Stimulated activated CD4-positive, alpha-beta T cell treated with anti-CD3 and anti-CD28 coated beads, Interleukin-1b, Interleukin-23, amount 100 ng/mL, for 4 hours (primary cell): Measurements from ENCODE around the gene TFF2.

Experiments used
- DNase-seq, 2 donors: peaks; one replicate each; pipeline ENCODE4 v3.0.0-alpha.2; 2020; ENCODE audit warnings: low read depth in 2 of 2

TFF2 gene, protein sequence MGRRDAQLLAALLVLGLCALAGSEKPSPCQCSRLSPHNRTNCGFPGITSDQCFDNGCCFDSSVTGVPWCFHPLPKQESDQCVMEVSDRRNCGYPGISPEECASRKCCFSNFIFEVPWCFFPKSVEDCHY

DNA sequence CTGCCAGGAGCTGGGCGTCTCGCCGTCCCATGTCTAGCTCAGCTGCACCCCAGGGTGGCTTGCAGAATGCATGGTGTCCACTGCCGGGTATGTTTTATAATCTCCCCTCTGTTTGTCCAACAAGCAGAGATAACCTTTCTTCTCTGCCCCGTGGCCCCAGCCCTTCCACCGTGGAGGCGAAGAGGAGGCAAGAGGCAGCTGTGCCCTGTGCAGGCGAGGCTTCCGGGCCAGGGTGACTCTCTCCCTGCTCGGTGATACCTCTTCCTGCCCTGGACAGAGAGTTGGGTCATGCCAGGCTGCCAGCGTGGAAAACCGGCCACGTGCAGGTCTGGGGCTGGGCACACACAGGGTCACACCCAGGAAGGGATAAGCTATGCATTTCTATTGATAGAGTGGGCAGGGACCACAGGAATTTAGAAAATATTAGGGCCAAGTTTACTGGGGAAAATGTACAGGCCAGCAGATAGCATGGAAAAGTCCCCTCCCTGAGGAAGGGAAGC lies at the start of gene TFF2:
TSS of gene TFF2 (minus strand) at position 68 of the 500 bp plus-strand sequence. CDS start at position 31, 37 bp downstream.
- no peak for DNase-seq

DNA sequence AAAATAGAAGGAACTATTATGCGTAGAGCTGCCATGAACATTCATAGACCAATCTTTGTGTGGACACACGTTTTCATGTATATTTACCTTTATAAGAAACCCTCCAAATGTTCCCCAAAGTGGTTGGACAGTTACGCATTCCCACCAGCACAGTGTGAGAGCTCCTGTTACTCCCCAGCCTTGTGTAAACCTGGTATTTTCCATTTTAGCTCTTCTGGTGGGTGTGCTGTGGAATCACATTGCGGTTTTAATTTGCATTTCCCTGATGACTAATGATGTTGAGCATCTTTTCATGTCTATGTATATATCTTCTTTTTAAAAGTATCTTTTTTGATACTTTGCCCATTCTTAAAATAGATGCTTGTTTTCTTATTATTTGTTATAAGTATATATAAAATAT lies 49.7 kb upstream of the TFF2 start:
- no peak for DNase-seq

DNA sequence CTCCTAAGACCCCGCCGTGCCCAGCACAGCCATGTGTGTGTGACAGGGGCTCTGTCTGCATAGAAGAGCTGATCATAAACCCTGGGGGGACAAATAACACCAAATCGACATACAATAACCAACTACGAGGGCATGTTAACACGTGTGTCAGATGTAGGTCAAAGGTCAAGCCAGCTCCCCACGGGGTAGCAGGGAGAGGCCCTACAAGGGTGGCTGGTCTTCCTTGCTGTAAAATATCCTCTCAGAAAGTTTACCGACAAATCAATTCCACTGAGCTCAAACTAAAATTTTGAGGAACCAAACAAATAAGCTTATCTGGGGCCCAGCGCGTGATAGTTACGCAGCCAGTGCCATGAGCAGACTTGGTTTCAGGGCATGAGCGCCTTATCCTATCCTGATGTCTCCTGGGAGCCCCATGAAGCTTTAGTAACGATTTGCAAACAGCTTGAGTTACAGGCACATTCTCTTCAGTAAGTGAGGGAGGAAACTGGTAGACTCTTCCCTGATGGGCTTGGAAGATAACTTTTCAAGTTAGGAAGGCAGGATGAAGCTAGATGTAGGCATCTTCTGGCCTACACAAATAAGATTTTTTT lies 47.7 kb upstream of the TFF2 start:
- no peak for DNase-seq

DNA sequence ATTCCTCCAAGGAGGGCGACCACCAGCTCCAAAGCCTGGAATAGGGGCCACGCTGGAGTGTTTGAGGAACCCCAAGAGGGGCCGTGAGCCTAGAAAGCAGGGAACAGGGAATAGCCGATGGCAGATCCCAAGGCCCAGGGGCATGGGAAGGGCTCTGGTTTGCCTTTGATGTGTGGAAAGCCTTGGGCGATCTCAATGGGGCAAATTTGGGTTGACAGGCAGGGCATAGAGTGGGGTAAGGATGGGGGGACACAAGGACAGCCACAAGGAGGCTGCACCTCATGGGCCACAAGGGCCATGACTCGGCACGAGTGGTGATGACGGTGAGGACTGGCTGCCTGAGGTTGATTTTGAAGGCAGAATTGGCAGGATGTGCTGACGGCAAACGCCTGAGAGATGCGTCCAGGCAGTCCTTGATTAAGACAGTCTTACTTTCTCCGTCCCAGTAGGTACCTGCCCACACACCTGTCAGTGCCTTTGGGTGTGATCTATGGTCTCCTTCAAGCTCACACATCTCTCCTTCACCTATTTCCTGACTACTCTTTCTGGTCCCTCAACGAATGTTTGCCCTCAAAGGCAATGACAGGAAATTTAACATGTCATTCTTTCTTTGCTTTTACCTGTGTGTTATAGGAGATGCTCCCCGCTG lies 47.1 kb upstream of the TFF2 start:
- DNase-seq, result no peak

DNA sequence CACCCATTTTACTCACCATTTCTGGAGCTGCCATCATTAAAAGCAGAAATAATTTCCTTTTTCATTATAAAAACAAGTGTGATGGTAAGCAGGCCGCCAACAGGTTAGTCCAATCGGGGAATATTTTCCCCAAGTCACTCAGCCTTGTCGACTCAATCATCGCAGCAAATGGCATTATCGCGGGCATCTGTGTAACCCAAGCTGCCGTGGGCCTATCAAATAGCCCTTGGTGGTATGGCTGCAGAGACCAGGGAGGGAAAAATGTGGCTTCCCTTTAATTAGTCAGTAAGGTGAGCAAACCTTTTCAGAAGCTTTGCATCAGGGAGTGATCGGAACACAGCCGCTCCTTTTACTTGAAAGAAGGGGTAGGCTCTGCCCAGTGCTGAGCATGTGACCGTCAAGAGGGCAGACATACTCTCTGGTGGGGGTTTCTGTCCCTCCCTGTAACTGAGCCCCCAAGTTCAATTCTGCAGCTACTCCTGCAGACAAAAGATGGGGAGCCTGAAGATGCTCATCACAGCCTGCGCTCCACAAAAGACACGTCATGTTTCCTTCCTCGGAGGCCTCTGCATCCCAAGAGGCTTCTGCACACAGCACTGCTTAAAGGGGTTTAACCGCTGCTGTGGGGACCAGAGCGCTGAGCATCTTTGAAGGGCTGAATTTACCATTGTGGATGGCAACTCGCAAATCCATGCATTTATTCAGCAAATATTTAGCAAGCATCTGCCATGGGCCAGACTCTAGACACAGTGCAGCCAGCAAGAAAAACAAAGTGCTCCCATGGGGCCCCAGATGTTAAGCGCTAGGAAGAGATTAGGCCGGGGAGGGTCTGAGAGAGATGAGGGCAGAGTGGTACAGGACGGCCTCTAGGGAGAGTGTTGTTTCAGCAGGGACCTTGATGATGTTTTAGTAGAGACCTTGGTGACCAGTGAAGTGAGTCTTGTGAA lies 46.3 kb upstream of the TFF2 start:
- no peak for DNase-seq

DNA sequence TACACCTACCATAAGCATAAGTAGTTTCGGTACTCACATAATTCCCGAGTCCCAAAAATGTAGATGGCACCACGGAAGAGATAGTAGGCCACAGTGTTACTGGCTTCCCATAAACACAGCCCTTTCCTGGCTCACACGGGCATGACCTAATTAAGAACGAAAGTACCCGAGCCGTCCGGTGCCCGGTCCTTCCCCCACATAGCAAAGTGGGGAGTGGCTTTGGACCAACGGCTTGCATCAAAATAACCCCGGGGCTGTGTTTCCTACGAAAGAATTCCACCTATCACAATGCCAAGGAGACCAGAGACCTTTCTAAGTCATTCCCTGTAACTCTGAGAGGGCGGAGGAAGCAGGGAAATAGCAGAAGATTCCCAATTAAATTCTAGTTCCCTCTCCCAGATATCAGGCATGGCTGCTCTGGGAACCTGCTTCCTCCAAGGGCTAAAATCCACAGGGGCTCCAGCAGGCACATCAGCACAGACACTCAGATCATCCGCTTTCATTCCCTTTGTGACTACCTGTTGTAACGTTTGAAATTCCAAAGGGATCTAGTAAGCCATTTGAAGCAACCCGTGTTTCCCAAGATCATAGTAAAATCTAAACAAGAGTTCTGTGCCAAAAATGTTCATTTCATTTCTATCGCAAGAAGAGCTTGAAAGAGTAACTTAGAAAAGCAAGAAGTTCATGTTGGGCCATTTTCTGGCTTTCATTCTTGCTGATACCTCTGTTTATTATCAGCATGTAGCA lies 45.3 kb upstream of the TFF2 start, which contains the start of gene TMPRSS3:
TSS of gene TMPRSS3 (minus strand) at position 148 of the 747 bp plus-strand sequence. CDS start 635 bp downstream, outside the sequence.
- no peak for DNase-seq

DNA sequence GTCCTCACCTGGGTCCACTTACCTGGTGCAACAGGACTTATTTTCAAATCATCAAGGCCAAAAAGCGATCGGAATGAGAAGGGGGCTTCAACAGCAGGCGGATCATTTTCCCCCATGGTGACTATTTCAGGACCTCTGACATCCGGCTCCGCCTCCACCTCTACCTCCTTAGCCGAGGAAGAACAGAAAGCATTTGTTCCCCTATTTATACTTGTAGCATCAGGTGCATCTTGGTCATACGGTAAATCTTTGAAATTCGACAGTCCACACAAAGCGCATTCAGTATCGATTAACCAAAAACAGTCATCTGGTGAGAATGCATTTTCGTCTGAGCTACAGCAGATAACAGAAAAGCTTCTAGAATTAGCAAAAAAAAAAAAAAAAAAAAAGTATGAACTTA lies 44.5 kb upstream of the TFF2 start:
- DNase-seq, result no peak

DNA sequence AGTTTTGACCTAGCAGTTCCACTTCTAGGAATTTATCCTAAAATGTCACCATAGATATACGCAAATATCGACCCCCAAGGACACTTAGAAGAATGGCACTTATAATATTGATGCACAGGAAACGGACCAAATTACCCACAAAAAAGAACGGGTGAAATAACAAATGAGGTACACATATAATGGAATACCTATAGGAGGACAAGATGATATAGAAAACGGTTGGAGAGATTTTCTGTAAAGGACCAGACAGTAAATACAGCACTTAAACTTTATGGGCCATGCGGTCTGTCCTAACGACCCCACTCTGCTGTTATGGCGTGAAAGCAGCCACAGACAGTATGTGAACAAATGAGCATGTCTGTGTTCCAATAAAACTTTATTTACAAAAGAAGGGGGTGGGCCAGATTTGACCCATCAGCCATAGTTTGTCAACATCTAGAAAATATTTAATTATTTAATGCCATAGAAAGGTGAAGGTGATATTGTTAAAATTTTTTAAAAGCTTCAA lies 42.7 kb upstream of the TFF2 start:
- DNase-seq, result no peak

DNA sequence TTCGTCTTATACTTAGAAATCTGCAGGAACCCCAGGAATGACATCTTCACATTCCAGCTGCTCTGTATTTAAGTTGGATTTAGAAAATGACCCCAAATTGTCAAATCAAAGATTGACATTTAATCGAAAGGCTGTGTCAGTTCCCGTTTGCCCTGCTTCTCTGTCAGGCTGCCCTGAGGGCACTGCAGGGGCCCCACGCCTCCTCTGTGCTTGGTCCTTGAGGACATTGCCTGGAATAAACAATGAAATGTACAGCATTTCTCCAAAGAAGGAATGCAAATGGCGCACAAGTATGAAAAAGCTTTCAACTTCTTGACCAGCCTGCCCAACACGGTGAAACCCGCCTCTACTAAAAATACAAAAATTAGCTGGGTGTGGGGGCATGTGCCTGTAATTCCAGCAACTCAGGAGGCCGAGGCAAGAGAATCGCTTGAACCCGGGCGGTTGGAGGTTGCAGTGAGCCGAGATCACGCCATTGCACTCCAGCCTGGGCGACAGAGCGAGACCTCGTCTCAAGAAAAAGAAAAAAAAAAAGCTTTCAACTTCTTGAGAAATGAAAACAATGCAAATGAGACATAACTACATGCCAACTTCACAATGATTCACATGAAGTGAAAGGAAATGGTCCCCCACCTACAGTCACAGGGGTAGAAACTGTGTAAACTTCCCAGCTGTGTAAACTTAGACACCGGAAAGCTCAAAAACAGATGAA lies 42.1 kb upstream of the TFF2 start:
- no peak for DNase-seq

DNA sequence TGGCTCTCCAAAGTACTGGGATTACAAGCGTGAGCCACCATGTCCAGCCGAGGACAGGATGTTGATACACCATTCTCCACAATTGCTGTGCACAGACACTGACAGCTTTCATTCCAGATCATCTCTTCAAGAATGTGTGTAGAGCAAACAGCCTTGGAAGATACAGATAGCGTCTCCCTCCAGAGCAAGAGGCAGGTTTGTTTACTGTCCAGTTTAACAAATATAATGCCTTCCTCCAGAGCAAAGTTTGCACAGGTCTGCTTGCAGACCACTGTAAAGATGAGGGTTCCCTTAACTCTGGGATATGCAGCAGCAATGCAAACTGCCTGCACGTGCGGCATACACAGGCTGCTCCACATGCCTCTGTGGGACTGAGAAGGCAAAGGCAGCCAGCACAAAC lies 40.5 kb upstream of the TFF2 start:
- DNase-seq, result no peak

DNA sequence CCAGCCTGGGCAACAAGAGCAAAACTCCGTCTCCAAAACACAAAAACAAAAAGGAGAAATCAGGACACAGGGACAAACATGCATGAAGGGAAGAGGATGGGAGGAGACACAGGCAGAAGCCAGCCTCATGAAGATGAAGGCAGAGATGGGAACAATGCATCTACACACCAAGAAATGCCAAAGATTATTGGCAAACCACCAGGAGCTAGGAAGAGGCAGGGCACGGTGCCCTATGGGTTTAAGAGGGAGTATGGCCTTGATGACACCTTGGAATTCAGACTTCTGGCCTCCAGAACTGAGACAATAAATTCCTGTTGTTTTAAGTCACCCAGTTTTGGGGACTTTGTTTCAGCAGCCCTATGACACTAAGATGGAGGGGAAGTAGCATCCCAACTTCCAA lies 39.9 kb upstream of the TFF2 start:
- no peak for DNase-seq

DNA sequence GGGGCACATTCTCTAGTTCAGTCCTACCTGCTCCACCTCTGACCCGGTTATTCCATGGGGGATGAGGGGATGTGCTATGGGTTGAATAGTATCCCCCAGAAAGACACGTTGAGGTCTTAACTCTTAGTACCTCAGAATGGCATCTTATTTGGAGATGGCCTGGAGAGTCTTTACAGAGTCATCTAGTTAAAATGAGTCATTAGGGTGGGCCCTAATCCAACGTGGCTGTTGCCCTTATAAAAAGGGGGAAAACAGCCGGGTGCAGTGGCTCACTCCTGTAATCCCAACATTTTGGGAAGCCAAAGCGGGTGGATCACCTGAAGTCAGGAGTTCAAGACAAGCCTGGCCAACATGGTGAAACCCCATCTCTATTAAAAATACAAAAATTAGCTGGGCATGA lies 39.4 kb upstream of the TFF2 start:
- DNase-seq, result no peak

DNA sequence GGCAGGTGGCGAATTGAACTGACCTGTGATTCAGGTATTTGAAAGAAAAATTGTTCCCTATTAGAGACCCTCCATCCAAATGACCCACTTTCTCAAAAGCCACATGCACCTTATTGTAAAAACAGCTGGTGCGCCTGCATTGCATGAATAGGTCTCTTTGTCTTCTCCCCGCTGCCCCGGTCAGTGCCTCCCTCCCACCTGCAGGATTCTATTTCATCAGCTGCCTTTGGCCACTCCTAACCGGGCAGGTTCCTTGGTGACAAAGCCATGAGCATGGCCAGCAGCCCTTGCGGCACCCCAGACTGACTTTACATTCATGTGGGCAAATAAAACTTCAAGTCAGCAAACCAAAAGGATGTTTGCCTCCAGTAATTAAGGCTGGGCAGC lies 38.6 kb upstream of the TFF2 start:
- no peak for DNase-seq

DNA sequence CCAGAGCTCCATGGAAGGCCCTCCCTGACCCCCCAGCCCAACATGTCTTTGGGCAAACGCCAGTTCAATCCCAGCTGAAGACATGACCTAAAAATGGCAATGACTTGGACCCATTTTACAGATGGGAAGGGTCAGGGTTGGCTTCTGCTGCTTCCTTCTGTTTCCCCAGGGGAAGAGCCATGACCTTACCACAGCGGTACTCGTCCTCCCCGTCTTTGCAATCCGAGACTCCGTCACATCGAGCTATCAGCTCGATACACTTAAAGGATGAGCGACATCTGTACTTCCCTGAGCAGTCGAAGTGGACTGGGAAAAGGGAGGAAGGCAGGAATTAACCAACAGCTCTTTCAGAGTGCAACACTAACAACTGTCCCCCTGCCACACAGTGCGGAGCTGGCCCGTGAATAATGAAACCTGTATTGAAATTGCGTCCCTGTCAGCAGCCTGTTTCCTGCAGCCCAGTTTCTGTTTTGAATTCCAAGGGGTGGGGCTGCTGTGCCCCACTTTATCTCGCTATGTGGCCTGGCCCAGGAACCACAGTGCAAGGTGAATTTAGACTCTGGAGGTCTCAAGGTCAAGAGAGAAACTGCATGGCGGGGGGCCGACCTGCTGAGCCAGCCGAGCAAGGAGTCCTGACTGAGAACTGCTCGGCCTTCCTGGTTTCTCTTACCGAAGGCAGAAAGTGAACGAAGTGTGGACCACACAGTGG lies 38.1 kb upstream of the TFF2 start:
- no peak for DNase-seq

DNA sequence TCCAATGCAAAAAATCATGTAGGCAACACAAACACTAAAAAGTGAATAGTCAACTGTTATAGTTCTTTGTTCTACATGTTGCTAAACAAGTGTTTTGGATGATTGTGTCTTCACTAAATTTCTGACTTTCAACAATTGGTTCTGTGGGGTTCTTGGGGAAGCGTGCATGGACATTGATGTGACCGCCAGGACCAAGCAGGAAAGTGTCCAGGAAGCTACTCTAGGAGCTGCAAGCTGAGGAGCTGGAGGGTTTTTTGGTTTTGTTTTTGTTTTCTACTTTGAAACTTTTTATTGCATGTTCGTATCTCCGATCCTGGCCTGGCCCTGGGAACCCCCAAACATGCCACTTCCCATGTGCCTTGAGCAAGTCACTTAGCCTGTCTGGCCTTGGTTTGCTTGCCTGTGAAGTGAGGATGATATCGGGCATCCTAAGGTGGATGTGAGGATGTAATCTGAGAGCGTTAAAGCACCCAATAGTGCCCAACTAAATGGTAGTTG lies 37.1 kb upstream of the TFF2 start:
- no peak for DNase-seq

DNA sequence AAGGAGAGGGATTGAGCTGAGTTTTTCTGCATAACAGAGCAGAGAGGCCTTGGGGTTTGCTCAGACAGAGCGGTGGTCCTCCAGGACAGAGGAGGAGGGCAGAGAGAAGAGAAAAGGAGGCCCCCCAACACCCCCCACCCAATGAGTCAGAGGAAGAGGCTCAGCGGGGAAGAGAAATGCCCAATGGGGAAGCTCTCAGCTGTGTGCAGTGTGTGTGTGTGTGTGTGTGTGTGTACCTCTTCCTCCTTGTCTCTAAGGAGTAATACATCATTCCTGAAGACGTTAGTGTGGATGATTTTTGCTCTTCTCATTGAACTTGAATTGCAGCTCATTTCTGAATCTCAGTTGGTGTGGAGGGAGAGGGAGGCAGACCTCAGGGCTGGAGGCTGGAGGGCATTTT lies 36.4 kb upstream of the TFF2 start:
- no peak for DNase-seq

DNA sequence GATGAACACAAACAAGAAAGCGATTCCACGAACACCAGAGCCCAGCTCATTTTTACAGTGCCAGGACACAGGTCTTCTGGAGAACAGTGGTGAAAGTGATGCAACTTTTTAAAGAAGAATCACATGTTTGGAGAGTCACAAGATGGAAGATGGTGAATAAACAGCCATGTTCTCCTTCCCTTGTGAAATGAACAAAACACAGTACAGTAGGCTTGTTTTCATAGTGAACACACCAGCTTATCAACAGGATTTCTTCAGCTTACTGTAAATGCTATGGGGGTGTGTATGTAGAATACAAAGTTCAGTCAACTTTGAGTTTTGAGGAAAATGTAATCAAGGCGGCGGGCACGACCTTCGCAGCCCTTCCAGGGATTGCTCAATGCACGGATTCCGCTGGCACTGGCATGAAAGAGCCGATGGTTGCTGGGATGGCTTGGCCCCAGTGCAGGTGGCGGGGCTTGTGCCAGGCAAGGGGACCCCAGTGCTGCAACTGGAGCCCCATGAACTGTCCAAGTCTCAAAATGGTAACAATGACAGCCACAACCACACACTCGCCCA lies 35.3 kb upstream of the TFF2 start:
- no peak for DNase-seq

DNA sequence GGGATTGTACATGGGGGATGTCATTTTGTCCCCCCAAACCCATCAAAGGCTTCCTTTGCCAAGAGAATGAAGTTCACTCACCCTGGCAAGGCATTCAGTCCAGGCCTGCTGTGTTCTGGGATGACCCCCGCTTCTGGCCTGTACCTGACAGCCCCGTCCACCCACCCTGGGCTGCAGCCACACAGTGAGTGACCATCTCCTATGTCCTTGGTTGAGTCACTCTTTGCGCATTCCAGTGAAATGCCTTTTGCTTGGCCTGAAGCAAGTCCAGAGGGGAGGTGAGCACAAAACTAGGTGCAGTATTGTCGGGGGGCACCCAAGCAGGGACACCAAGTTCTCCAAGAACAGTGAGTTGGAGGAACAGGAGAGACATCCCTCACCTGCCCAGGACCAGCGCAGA lies 34.8 kb upstream of the TFF2 start:
- DNase-seq, result no peak

DNA sequence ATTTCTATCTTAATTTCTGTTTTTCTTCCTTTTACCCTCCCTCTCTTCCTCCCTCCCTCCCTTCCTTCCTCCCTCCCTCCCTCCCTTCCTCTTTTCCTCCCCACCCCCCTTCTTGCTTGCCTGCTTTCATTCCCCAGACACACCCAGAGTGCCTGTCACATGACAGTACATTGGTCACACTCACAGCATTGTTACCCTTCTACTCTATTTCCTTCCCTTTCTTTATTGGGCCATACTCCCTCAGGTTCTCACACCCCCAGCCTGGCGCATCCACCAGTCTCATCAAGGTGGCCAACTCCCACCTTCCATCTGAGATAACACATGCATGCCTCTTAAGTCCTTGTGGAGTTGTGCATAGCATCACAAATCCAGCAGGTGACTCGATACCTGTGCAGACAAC lies 34.2 kb upstream of the TFF2 start:
- no peak for DNase-seq
